Activated CD4-positive, alpha-beta T cell treated with anti-CD3 and anti-CD28 coated beads for 1 hour (primary cell): ENCODE measurements around the gene RAPGEF3.

Experiments
- DNase-seq: peaks from one replicate; pipeline ENCODE4 v3.0.0-alpha.2; 2020

The RAPGEF3 gene

DNA sequence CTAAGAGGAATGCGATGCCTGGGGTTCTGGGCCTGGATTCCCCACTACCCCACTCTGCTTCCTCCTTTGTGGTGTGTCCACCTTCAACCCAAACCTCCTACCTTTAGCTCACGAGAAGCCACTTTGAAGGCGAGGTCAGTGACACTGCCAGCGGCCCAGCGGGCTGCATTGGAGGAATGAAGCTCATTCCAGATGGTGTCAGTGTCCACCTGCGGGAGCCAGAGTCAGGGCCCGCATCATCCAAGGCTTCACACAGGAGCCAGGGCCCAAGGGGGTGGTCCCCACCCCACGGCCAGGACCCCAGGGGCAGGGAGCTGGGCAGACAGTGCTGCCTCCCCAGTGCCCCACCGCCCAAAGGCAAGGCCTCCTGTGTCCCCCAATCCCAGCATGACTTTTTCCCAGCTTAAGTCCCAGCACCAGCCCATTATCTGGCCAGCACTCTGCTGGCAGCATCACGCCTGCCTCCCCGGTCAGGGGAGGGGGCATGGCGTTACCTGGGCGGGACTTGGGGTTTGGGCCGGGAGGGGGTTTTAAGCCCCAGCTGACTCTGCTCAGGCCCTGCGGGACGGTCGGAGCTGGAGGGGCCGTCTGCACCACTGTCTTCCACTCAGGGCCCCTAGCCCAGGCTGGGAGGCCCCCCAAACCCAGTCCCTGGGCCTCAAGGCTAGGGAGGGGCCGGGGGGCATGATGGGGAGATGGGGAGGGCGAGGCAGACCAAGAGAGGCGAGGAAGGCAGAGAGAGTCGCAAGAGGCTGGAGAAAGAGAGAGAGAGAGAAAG, 31.2 kb upstream of the RAPGEF3 start:
- no peak for DNase-seq

GRCh38 chr12:47789141-47789540, 30.5 kb upstream of the RAPGEF3 start:
- DNase-seq: no peak

GRCh38 chr12:47787596-47788319, 29.1 kb upstream of the RAPGEF3 start:
- no peak for DNase-seq

DNA sequence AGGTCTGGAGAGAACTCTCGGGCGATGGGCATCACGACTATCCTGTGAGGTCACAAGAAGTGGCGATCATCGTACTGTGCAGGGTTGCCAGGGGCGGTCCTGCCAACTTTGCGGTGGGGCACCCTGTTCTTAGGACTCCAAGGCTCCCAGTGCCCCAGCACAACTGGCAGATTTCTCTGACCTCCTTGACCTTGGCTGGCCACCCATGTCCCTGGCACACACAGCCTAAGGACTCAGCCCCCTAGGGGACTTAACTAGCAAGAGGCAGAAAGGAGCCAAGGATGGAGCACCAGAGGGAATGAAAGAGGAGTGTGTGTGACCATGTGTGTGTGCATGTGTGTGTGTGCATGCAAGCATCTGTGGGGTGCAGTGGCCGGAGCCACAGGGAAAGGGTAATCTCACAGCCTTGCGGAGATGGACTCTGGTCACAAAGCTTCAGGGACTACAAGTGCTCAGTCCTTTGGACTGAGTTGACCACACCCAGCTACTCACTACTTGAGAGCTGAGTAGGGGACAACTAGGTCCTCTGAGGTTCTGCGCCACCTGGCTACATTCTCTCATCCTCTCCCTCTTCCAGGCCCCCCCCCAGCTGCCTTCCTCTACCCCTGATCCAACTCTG, 28.1 kb upstream of the RAPGEF3 start:
- no peak for DNase-seq

- no peak for DNase-seq
Observed at GRCh38 chr12:47785887-47786661, 27.4 kb upstream of the RAPGEF3 start.

DNA sequence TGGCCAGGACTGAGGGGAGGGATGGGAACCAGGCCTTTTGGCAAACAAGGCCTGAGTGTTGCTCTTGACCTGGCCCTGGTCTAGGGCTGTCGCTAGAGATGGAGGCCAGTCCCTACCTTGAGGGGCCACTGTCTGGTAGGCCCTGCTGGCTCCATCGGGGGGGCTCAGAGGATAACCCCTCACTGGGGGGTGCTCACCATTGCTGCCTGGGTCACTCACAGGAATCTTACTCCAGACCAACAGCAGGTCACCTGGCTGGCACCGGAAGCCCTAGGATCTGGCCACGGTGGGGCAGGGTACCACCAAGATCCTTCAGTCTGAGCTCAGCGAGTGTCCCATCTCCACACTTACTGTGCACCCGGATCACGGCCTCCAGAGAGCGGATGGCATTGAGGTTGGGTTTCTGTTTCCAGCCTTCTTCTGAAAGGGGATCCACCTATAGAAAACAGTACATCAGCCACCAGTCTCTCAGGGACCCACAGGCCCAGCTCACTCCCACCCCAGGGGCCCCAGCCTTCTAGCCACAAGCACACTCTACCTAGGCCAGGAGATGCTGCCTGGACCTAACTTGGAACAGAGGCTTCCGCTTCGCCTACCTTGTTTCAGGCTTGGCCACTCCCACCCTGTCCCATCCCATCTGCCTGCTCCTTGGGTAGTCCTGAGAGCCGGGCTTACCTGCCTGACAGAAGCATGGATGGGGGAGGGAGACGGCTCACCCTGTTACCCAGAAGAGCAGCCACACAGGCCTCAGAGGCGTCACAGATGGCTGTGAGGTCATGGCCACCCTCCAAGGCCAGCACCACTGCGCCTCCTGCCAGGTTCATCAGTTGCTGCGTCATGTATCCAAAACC, 26.6 kb upstream of the RAPGEF3 start:
- DNase-seq: no peak

GRCh38 chr12:47783821-47784819, 25.4 kb upstream of the RAPGEF3 start:
- no peak for DNase-seq

GRCh38 chr12:47783024-47783755, 24.5 kb upstream of the RAPGEF3 start:
- DNase-seq: no peak

- no peak for DNase-seq
Observed at GRCh38 chr12:47782372-47782770, 23.7 kb upstream of the RAPGEF3 start.

DNA sequence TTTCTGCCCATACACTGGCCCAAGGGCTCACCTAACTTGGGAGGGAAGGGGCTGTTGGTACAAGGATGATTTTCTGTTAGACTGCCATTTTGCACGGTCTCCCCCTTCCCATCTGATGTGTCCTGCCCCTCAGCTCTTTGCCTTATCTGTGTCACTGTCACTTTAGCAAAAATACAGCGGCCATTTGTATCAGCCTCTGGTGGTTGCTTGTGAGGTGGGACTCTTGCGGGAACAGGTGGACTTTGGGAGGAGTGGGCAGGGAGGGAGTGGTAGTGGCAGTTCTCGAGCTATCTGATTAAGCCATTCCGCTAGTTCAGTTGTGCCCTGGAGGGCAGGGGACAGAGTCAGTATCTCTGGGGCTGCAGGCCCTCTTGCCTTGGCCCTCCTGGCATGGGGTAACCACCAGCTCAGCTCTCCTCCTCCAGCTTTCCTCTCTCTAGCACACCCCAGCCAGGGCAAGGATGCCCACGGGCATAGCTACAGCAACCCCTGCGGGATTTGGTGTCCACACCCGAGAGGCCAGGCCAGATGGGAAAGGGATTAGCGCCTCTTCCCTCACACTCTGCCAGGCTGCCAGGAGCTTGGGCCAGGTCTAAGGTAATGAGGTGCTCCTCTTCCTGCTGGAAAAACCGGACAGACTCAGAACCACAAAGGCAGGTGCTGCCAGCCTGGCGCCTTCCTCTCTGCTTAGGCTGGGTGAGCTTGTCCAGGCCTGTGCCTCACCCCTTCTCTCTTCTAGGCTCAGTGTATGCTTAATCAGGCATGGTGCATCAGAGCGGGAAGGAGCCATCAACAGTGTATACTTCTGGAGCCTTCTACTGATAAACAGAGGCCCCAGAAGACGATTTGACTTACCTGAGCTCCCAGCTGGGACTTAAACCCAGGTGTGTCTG, 23.0 kb upstream of the RAPGEF3 start:
- DNase-seq: no peak

DNA sequence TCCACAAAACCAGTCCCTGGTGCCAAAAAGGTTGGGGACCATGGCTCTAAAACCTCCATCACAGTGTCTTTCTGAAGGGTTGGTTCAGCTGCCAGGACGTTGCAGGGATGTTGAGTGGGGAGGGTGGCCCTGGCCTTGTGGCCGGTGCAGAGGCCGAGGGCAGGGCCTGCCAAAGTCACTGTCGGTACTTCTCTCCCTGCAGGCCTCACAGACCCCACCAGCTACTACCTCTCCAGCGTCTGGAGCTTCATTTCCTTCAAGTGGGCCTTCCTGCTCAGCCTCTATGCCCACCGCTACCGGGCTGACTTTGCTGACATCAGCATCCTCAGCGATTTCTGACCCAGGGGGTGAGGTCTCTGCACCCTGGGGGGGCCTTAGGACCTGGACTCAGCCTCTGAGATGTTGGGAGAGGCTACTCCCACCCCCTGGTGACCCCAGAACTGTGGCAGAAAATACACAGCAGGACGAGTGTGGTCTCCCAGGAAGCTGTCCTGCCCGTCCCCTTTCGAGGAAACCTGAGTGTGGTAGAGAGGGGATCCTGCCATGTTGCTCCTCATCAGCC, 21.3 kb upstream of the RAPGEF3 start:
- no peak for DNase-seq

DNA sequence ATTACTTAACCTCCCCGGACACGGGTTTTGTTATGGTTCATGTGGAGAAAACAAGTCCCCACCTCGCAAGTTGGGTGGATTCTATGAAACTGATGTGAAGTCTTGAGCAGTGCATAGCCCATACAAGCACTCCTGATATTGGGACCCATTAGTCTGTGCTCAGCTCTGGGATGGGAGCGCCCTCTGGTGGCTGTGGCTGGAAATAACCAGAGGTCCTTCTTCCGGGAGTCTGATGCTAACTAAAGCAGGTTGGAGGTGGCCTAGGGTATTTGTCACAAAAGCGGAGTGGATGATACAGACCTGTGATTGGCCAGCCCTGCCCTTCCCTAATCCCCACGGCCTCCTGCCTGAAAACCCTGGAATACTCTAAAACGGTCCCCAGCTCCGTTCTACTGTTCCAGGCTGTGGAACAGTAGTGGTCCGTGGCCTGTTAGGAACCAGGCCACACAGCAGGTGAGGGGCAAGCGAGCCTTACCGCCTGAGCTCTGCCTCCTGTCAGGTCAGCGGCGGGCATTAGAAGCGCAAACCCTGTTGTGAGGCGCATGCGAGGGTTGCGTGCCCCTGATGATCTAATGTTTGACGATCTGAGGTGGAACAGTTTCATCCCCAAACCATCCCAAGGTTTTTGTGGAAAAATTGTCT, 20.7 kb upstream of the RAPGEF3 start:
- DNase-seq: peak; percentile 90

DNA sequence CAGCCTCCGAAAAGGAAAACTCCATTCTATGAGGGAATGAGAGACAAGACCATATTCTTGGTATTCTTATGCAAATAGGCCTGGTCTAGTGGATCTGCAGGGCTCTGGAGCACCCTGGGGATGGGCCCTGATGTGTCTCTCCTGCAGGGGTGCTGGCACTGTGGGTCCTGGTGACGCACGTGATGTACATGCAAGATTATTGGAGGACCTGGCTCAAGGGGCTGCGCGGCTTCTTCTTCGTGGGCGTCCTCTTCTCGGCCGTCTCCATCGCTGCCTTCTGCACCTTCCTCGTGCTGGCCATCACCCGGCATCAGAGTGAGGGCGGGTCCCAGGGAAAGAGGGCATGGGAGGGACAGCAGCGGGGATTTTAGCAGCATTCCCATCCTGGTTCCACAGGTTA, 20.2 kb upstream of the RAPGEF3 start:
- DNase-seq: no peak

- DNase-seq: no peak
Observed at GRCh38 chr12:47777741-47778558, 19.3 kb upstream of the RAPGEF3 start.

DNA sequence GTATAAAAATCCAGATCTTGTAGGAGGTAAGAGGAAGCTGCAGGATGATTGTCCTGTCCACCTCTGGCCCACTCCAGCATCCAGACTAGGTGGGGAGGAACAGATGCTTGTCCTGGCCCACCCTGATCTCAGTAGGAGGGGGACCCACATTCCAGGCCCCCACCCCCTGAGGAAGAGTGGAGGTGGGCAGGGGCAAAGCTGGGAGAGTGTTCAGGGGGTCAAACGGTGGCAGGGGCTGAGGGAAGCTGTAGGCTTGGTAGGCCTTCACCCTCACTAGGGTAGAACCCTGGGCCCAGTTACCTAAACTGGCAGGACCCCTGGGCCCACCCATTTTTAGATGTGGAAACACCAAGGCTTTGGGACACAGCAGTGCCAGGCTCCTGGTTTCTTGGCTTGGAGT, 18.5 kb upstream of the RAPGEF3 start:
- no peak for DNase-seq

DNA sequence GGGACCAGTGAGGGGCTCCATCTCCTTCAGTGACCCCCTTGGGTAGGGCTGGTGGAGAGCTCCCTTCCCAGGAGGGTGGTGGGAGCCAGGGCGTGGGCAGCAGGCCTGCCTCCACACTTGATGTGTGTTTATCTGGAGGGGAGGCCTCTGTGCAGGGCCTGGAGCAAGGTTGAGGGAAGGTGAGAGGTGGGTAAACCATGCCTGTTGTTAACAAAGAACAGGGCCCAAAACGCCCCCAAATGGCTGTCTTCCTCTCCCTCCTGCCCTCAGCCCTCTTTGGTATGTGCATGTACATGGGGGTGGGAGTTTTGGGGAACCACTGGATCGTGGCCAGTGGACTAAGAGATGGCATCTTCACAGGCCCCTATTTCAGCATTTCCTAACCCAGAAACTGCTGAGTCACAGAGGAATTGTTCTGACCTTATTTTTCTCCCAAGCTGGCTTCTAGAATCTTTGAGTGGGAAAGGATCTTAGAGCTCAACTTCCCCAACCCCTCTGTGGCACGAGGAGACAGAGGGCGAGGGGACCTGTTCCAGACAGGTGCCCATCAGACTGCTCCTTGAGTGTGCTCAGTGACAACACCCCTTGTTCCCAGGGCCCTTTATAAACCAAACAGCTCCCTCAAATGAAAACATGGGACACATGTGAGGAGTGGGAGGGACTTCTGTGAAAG, 17.9 kb upstream of the RAPGEF3 start:
- DNase-seq: no peak
